ENCODE data around the gene GSK3B. TPM values are rescaled to one million over a fixed set of nuclear protein-coding genes. Genes with fewer than 3 reads are reported as not detected.

GSK3B gene
- total RNA-seq, 1 experiment from 2014 or later, result 56.5 TPM

DNA sequence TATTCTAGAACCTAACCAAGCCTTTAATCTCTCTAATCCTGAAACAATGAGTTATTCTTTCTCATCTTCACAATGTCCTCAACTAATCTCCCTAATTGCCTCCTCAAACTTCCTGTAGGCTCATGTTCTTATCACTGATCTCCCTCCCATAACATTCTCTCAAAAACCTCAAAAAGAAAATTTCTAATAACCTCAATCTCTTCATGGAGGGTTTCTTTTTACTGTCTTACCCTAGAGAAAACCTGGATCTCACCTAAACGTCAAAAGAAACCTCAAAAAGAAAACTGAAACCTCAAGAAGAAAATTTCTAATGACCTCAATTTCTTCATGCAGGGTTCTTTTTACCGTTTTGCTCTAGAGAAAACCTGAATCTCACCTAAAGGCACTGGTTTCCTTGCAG lies 150.2 kb downstream of the GSK3B start:
- H3K9ac ChIP-seq (ENCODE audit: extremely low read depth, insufficient read length, low read length), result no peak overlapping the region
- Mint-ChIP-seq H3K27ac (no peak overlapping the region), H3K4me1 (peaks cover 19 to 22% of the 10 kb centered on the region in 2 experiments), H3K27me3 (ENCODE audit: low read depth) (no peaks in the 10 kb centered on the region), H3K9me3 (no peaks in the 10 kb centered on the region), H3K4me3 (no peak overlapping the region), H3K36me3 (ENCODE audit: insufficient read depth in 1 of 3, low read depth in 3 of 3) (peaks cover 0 to 5% (median 0%) of the 10 kb centered on the region in 3 experiments; a peak in 3 of 7 replicates)
- no peak overlapping the region for H3K18ac ChIP-seq (ENCODE audit: insufficient read length, low read depth, low read length)
- H2BK12ac ChIP-seq (ENCODE audit: insufficient read length, low read depth, low read length), result no peak overlapping the region
- no peaks in the 10 kb centered on the region for H4K20me1 ChIP-seq (ENCODE audit: control insufficient read depth, insufficient read depth, insufficient read length)
- no peak for DNase-seq
- no peak overlapping the region for H2AK5ac ChIP-seq (ENCODE audit: insufficient read length, low read length)
- no peak overlapping the region for H3K56ac ChIP-seq (ENCODE audit: insufficient read length, low read depth, low read length)
- H3K14ac ChIP-seq (ENCODE audit: insufficient read depth, low read length), result no peak overlapping the region
- H3K23me2 ChIP-seq (ENCODE audit: insufficient read length, low read depth, low read length, poor library complexity, severe bottlenecking), result no peaks in the 10 kb centered on the region
- no peak overlapping the region for H2AFZ ChIP-seq (ENCODE audit: low read length)
- H4K8ac ChIP-seq (replicated peaks; ENCODE audit: insufficient read length, low read depth, low read length), result no peak overlapping the region
- H3K4ac ChIP-seq (ENCODE audit: low read depth, low read length), result no peak overlapping the region
- no peaks in the 10 kb centered on the region for H3K27me3 ChIP-seq (ENCODE audit: insufficient read depth, low read length)
- no peak overlapping the region for H2BK20ac ChIP-seq (ENCODE audit: low read depth, low read length, poor library complexity, severe bottlenecking)
- no peak overlapping the region for H3K23ac ChIP-seq (ENCODE audit: insufficient read length, low read depth, low read length)
- no peak overlapping the region for H2BK15ac ChIP-seq (ENCODE audit: low read depth, low read length)
- no peak overlapping the region for H4K91ac ChIP-seq (ENCODE audit: insufficient read length, low read depth, low read length)
- WGBS (ENCODE audit: extremely low coverage, insufficient read length, low lambda C conversion rate), result no CpG with 5 or more reads among the region's 2 CpGs
- no peaks in the 10 kb centered on the region for H3K79me2 ChIP-seq (ENCODE audit: insufficient read depth, low read length)
- no peak overlapping the region for H4K5ac ChIP-seq (ENCODE audit: insufficient read length, low read depth, low read length)
- no peak overlapping the region for H2BK5ac ChIP-seq (ENCODE audit: insufficient read length, low read length)
- H3K4me1 ChIP-seq (ENCODE audit: insufficient read depth, low read length), result no peaks in the 10 kb centered on the region
- H3T11ph ChIP-seq (ENCODE audit: low read length), result no peak overlapping the region
- H3K27ac ChIP-seq (ENCODE audit: insufficient read length, low read depth, low read length), result no peak overlapping the region
- no peaks in the 10 kb centered on the region for H3K9me3 ChIP-seq (ENCODE audit: control insufficient read depth, low read depth, low read length)
- no peak overlapping the region for H3K4me2 ChIP-seq (ENCODE audit: insufficient read depth, insufficient read length, low read length)
- no peaks in the 10 kb centered on the region for H3K79me1 ChIP-seq (ENCODE audit: insufficient read depth, low read depth, low read length, poor library complexity, severe bottlenecking)
- H2BK120ac ChIP-seq (ENCODE audit: low read depth, low read length, poor library complexity, severe bottlenecking), result no peak overlapping the region
- TF ChIP-seq, protein P1, sequence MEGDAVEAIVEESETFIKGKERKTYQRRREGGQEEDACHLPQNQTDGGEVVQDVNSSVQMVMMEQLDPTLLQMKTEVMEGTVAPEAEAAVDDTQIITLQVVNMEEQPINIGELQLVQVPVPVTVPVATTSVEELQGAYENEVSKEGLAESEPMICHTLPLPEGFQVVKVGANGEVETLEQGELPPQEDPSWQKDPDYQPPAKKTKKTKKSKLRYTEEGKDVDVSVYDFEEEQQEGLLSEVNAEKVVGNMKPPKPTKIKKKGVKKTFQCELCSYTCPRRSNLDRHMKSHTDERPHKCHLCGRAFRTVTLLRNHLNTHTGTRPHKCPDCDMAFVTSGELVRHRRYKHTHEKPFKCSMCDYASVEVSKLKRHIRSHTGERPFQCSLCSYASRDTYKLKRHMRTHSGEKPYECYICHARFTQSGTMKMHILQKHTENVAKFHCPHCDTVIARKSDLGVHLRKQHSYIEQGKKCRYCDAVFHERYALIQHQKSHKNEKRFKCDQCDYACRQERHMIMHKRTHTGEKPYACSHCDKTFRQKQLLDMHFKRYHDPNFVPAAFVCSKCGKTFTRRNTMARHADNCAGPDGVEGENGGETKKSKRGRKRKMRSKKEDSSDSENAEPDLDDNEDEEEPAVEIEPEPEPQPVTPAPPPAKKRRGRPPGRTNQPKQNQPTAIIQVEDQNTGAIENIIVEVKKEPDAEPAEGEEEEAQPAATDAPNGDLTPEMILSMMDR (conservative IDR thresholded peaks at IDR 0.05), result no peak
